GM18870 (cell line): ENCODE measurements around the gene TULP4.
"Not testable (repeated sequence)": the region's sequence is repeated elsewhere in the genome, so short reads cannot be mapped to it uniquely, and the experiment has no call there.

Source experiments
- ATAC-seq: cut with Tn5 transposase; IDR thresholded peaks from one replicate; pipeline ENCODE4 v1.9.1; 2021; ENCODE audit warnings: moderate library complexity; ENCODE audit not compliant: unreplicated experiment

The TULP4 gene

GRCh38 chr6:158518191-158519127, 206.2 kb downstream of the TULP4 start:
- ATAC-seq: peak; percentile 72

DNA sequence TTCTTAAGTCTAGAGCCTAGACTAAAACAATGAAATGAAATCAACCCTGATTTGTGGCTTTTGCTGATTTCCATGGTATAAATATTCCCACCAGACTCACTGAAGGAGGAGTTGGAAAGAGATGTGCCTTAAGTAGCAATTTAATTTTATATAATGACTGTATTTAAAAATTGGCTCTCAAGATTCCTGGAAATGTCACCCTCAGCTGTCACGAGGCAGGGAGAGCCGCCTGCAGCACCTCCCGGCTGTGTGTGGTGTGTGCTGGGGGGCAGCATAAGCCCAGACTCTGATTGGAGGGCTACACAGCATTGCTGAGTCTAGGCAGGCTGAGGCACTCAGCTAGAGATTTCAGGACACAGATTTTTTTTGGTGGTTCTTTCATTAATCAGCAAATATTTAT, 207.0 kb downstream of the TULP4 start:
- no peak for ATAC-seq

- no peak for ATAC-seq
Observed at GRCh38 chr6:158519761-158520160, 207.5 kb downstream of the TULP4 start.

DNA sequence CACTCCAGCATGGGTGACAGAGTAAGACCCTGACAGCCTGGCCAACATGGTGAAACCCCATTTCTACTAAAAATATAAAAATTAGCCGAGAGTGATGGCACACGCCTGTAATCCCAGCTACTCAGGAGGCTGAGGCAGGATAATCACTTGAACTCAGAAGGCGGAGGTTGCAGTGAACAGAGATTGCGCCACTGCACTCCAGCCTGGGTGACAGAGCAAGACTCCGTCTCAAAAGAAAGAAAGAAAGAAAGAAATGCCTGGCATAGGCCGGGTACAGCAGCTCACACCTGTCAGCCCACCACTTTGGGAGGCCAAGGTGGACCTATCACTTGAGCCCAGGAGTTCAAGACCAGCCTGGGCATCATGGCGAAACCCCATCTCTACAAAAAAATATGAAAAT, 208.7 kb downstream of the TULP4 start:
- not testable (repeated sequence) for ATAC-seq

GRCh38 chr6:158521759-158522158, 209.5 kb downstream of the TULP4 start:
- ATAC-seq: no peak

DNA sequence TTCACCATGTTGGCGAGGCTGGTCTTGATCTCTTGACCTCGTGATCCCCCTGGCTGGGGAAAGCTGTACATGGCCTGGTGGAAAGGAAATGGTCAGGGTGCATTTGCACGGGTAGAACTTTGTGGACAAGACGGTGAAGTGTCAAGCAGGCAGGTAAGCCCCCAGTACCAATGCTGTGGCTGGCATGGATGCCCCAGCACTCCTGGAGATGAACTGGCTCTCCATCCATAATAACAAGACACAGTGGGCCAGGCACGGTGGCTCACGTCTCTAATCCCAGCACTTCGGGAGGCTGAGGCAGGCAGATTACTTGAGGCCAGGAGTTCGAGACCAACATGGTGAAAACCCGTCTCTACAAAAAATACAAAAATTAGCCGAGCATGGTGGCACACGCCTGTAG, 210.4 kb downstream of the TULP4 start:
- ATAC-seq: no peak

GRCh38 chr6:158524311-158524710, 212.0 kb downstream of the TULP4 start:
- ATAC-seq: no peak

- ATAC-seq: not testable (repeated sequence)
Observed at GRCh38 chr6:158527858-158528257, 215.6 kb downstream of the TULP4 start.

- ATAC-seq: no peak
Observed at GRCh38 chr6:158528826-158529225, 216.6 kb downstream of the TULP4 start.

- ATAC-seq: no peak
Observed at GRCh38 chr6:158529629-158530028, 217.4 kb downstream of the TULP4 start.

DNA sequence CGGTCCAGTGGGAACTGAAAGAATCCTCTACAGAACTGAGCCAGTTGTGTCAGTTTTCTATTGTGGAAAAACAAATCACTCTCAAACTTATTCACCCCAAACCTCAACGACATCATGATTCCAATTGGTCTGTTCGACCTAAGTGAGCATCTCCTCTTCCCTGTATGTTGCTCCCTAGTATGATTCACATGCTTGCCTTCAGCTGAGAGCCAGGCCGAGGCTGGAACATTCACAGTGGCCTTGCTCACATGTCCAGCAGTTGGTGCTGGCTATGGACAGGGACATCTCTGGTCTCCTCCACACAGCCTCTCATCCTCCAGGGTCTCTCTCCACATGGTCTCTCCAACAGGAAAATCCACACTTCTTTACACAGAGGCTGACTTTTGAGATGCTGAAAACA, 219.3 kb downstream of the TULP4 start:
- no peak for ATAC-seq

DNA sequence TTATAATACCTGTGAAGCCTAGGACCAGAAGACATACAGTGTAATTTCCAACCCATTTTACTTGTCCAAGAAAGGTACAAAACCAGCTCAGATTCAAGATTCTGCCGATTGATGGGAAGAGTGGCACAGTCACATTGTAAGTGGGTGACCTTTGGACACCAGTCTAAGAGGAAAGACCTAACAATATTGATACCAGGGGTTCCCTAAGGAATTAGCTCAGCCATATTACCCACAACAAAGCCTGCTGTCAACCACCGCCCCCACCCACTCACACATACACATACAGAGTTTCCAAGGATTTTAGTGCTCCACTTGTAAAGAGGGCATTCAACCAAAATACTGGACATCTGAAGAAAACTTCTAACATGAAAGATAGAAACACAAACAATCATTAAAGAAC, 219.7 kb downstream of the TULP4 start:
- ATAC-seq: no peak

GRCh38 chr6:158536084-158536890, 224.0 kb downstream of the TULP4 start:
- no peak for ATAC-seq

GRCh38 chr6:158536891-158537798, 224.9 kb downstream of the TULP4 start:
- no peak for ATAC-seq

GRCh38 chr6:158538741-158539140, 226.5 kb downstream of the TULP4 start:
- no peak for ATAC-seq

DNA sequence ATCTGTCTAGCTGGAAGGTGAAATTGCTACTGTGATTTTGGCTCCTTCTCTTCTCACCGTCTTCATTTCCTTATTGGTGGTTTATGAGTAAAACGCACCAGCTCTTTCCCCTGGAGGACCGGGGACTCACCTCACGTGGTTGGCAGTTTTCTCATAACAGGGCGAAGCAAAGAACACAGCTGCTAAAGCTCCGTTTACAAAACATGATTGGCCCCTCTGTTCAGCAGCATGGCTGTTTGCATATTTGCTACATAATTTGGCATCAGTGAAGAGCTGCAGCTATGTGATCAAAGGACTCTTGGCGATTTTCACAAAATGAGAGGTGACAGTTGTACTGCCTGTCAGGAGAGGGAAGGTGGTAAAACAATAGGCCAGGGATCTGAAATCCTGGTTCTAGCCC, 227.1 kb downstream of the TULP4 start:
- ATAC-seq: no peak

- ATAC-seq: no peak
Observed at GRCh38 chr6:158539881-158540280, 227.6 kb downstream of the TULP4 start.

- no peak for ATAC-seq
Observed at GRCh38 chr6:158543606-158544185, 231.4 kb downstream of the TULP4 start.

GRCh38 chr6:158544428-158544827, 232.2 kb downstream of the TULP4 start:
- no peak for ATAC-seq
